ENCODE measurements around the gene DHRS4L2.
"Not testable (repeated sequence)": the region's sequence is repeated elsewhere in the genome, so short reads cannot be mapped to it uniquely, and the experiment has no call there.

DHRS4L2 gene

DNA sequence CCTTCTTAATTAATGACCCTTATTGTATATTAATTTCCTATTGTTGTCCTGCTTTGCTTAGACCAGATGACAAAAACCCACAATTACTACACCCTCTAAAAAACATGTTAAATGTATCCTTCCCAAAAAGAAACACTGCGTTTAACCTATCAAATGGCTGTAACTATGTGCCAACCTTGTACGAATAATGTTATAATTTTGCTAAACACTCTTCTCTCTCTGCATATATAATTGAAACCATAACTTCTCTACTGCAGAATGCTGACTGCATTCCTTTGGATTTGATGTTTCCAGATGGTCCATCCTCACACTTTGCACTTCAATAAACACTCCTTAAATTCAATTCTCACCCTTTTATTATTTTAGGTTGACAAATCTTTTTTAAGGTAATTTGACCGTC is 31.8 kb downstream of the DHRS4L2 start:
- not testable (repeated sequence) for DNase-seq

DNA sequence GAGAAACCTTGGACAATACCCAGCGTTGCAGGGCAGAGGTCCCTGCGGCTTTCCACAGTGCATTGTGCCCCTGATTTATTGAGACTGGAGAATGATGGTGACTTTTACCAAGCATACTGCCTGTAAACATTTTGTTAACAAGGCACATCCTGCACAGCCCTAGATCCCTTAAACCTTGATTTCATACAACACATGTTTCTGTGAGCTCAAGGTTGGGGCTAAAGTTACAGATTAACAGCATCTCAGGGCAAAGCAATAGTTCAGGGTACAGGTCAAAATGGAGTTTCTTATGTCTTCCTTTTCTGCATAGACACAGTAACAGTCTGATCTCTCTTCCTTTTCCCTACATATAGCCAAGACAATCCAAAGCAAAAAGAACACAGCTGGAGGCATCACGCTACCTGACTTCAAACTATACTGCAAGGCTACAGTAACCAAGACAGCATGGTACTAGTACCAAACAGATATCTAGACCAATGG is 36.2 kb downstream of the DHRS4L2 start:
- DNase-seq, result not testable (repeated sequence)

- DNase-seq, result not testable (repeated sequence)
Observed at GRCh38 chr14:24029687-24030086, 41.0 kb downstream of the DHRS4L2 start.

GRCh38 chr14:24031331-24031730 is 42.6 kb downstream of the DHRS4L2 start:
- not testable (repeated sequence) for DNase-seq

GRCh38 chr14:24032727-24033418 is 44.1 kb downstream of the DHRS4L2 start:
- peak; percentile 5 for DNase-seq

- peak; percentile 46 for DNase-seq
Observed at GRCh38 chr14:24035769-24036168, 47.0 kb downstream of the DHRS4L2 start.

GRCh38 chr14:24036169-24036962 is 47.6 kb downstream of the DHRS4L2 start:
- DNase-seq, result peak; percentile 90

DNA sequence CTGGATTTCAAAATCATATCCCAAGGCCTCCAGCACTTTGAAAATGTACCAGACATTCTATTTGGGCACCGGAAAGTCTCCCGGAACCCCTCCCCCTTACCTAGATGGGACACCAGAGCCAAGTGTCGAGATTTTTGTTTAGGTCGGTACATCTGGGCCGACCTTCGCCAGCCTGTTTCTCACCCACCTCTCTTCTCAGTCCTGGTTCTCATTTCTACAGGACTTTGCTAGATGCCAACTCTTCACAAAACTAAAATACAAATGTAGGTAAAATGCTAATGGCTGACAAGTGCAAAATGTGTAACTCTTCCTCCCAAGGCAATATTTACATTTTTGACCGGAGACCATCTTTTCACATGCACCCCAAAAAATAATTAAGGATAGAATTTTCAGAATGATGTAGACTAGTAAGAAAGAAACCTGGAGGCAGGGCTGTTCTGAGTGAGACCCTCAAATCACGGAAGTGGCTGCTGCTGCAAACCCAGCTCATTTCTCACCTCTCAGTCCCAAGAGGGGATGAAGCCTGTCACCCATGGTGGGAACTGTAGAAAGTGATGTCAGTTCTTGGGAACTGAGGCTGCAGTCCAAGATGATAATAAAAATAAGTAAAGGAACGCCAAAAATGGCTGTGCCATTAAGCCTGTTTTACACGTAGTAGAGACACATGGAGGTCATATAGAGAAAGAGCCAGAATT is 48.4 kb downstream of the DHRS4L2 start:
- not testable (repeated sequence) for DNase-seq

GRCh38 chr14:24037658-24038037 is 48.9 kb downstream of the DHRS4L2 start:
- DNase-seq, result peak; percentile 81

DNA sequence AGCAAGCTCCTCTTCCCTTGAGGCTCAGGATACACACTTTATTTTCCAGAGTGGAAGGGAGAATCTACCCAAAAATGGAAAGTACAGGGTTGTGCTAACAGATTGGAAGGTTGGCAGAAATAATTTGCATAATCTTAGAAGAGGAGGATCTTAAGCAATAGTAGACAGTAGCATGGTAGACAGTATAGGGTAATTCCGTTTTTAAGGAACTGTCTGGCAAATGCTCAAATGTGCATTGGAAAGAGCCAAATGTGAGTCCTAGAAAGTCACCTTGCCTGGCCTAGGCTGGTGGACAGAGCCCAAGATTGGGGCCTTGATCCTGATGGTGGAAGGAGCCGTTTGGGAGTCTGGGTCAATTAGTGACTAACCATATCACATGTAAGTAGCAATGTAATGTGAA is 50.0 kb downstream of the DHRS4L2 start:
- DNase-seq, result no peak

DNA sequence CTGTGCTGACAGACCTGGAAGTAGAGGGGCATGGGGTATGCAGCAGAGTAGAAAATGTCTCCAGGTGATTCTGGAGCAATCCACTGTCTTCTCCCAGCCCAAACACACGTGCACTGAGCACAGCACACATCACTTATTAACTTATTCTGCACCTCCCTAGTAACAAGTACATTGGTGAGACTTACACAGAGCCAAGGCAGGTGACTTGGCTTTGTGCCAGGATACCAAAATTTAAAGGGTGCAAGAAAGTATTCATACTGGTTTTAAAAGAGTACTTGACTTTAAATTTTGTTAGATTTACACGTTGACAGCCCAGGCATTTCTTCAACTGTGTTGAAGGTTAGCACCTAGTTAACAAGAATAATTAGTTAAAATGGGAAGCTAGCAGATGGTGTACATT is 52.0 kb downstream of the DHRS4L2 start:
- no peak for DNase-seq

DNA sequence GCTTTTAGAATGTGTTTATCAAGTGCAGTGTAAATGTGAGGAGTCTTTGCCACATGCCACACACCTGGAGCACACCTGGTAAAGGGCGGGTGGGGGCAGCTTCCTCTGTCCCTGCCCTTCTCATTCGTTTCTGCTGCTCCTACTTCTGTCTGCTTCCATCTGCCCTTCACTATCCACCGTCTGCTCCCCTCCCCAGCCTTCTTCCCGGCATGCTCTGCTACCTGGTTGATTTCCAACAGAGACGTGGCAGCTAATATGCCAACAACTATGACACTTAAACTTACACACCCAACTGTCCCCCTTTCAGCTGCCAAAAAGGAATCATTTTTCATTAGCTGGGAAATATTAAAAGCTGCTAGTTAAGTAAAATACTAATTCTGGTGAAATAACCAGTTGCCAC is 54.0 kb downstream of the DHRS4L2 start:
- DNase-seq, result no peak

GRCh38 chr14:24049002-24049401 is 60.3 kb downstream of the DHRS4L2 start:
- DNase-seq, result not testable (repeated sequence)

DNA sequence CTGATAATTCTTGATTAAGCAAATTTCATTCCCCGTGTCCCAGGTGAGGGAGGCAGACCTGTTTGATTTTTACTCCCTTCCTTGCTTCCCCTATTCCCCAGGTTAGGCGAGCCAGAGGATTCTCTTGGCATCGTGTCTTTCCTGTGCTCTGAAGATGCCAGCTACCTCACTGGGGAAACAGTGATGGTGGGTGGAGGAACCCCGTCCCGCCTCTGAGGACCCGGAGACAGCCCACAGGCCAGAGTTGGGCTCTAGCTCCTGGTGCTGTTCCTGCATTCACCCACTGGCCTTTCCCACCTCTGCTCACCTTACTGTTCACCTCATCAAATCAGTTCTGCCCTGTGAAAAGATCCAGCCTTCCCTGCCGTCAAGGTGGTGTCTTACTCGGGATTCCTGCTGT is 62.0 kb downstream of the DHRS4L2 start:
- DNase-seq, result not testable (repeated sequence)

DNA sequence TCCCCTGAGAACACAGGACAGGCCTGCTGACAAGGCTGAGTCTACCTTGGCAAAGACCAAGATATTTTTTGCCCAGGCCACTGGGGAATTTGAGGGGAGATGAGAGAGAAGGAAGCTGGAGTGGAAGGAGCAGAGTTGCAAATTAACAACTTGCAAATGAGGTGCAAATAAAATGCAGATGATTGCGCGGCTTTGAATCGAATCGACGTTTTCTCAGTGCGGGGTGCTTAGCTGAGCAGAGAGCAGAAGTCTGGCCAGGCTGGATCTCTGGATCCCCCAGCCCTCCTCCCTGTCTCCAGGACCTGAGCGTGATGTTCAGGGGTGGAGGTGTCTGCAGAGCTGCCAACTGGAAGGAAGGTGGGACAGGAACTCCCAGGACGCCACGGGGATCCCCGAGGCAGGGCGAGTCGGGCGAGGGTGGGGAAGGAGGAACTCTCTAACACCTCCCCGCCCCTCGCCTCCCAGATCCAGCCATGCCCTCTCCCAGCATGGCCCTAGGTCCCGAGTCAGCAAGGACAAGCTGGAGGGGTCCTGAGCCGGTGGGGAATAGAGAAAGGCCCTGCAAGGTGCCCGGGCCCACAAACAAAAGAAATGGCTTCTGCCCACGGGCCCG is 62.6 kb downstream of the DHRS4L2 start:
- DNase-seq, result peak; percentile 52

DNA sequence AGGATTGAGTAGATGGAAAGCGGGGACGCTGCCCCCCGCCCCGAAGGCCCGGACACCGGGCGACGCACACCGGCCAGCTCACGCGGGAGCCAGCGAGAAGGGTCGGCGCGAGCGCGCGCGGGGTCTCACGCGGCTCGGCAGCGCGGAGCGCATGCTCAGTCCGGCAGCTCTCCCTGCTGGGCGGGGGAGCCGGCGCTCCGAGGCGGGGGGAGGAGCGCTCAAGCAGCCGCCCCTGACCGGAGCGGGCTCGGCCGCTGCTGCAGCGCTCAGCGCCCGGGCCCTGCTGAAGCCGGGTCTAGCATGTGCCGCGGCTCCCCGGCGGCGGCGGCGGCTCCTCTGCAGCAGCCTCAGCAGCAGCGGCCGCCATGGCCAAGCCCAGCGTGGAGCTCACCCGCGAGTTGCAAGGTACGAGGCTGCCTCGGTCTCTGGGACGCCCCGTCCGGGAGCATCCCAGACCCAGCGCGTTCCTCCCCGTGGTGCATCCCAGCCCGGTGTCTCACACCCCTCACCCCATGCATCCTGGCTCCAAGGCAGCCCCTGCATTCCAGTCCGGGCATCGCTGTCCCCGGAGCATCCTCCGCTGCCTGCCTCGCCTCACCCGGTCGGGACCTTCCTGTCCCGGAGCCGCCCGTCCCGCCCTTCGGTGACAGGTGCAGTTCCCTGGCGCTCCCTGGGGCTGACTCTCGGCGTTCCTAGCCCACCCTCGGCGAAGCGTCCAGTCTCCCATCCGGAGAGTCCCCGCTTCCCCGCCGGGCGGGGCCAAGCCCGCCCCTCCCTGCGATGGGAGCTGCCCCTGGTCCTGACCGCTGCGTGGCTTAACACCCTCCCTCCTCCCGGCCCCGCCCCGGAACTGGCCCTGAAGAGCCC is 63.3 kb downstream of the DHRS4L2 start, which contains the start of gene CARMIL3:
TSS of gene CARMIL3 (plus strand) at position 221 of the 867 bp plus-strand sequence. CDS start at position 366, 145 bp downstream.
- DNase-seq, result peak; percentile 81

- DNase-seq, result no peak
Observed at GRCh38 chr14:24052656-24053547, 64.2 kb downstream of the DHRS4L2 start.

- no peak for DNase-seq
Observed at GRCh38 chr14:24053548-24054323, 65.0 kb downstream of the DHRS4L2 start.

DNA sequence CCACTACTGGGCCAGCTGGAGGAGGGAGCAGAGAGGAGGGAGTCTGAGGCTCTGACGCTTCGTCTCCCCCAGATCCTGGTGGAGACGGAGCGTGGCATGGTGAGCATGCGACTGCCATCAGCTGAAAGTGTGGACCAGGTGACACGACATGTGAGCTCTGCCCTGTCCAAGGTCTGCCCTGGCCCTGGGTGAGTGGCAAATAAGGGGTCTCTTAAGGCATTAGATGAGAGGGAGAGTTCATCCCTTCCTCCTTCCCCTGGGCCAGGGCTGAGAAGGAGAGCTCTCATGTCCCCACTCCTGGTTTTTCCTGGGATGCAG is 65.6 kb downstream of the DHRS4L2 start:
- DNase-seq, result no peak

DNA sequence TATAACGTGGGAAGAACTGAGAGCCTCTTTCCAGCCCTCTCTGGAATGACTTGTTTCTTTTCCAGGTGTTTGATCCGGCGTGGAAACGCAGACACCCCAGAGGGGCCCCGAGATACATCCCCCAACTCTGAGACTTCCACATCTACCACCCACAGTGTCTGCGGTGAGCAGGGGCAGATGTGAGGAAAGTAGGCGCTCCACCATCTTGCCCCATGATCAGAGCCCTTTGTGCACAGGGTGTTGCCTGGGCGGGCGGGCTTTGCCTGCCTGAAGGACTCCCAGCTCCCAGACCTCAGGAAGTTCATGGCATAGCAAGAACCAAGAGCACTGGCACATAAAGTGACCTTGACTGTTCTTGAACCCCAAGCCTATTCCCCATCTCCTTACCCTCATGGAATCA is 65.9 kb downstream of the DHRS4L2 start:
- no peak for DNase-seq
